Type B pancreatic cell (in vitro differentiated cells): Measurements from ENCODE around the gene NCK2. TPM values are rescaled to one million over a fixed set of nuclear protein-coding genes. Genes with fewer than 3 reads are reported as not detected.

ENCODE experiments used
- DNase-seq: peaks from one replicate; pipeline ENCODE4 v3.0.0; 2021; ENCODE audit warnings: mixed read lengths; ENCODE audit not compliant: unreplicated experiment; ENCODE audit errors: extremely low spot score
- H3K27ac Mint-ChIP-seq: 2 replicates; pipeline ENCODE4 v1.8.0; 2021; ENCODE audit warnings: mild to moderate bottlenecking, mixed read lengths
- H3K27me3 Mint-ChIP-seq: 2 replicates; pipeline ENCODE4 v1.8.0; 2021; ENCODE audit warnings: mixed read lengths
- H3K36me3 Mint-ChIP-seq: 2 replicates; pipeline ENCODE4 v1.8.0; 2021; ENCODE audit warnings: mixed read lengths
- H3K4me1 Mint-ChIP-seq: one replicate; pipeline ENCODE4 v1.8.0; 2021; ENCODE audit warnings: mixed read lengths; ENCODE audit not compliant: unreplicated experiment
- H3K4me3 Mint-ChIP-seq: 2 replicates; pipeline ENCODE4 v1.8.0; 2021; ENCODE audit warnings: mild to moderate bottlenecking, mixed read lengths
- H3K9me3 Mint-ChIP-seq: 2 replicates; pipeline ENCODE4 v1.8.0; 2021; ENCODE audit warnings: mixed read lengths
- total RNA-seq: library from RNA; stranded (reverse); gene quantifications from 2 replicates; pipeline ENCODE4 v1.2.1, GENCODE V29; 2021; ENCODE audit warnings: low replicate concordance
- TF ChIP-seq, protein P1 (sequence below): fragments of 200-600 bp; sonication (generic); conservative IDR thresholded peaks from 2 replicates; pipeline ENCODE4 v1.5.0; 2021; ENCODE audit warnings: antibody characterized with exemption, mild to moderate bottlenecking

NCK2 gene
- total RNA-seq, 1 donor from 2014 or later, result 86.4 TPM

DNA sequence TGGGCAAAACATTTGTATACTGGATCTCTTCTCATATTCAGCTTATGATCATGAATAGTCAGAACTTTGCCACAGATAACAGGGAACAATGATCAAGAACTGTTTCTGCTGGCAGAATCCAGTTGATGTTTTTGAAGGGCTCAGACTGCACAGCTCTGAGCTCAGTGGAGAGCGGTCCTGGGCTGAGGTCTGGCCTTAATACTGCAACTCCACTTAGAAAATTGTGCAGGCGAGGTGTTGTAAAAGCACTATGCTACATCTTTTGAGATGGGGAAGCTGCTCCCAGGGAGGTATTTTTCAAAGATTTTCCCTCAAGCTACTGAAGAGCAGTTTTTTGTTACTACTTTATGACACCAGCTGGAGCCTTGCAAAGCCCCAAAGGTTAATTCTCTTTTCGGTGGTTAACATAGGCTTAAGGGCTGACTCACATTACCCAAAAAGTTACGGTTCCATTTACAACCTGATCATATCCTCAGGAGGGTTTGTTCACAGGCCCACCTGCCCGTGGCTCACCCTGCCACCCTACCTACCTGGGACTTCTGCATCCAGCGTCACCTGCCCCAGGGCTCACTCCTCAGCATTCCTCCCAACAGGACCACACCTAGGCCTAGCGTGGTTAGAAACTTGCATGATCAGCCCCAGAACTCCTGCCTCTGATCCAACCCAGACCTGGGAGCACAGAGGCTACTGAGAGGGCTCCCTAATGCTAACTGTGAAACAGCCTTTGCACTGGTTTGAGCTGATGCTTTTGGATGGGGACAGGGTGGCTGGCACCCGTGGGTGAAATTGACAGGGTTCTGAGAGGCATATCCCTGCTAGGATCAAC lies 114.4 kb downstream of the NCK2 start:
- no peaks in the 10 kb centered on the region for H3K27me3 Mint-ChIP-seq
- H3K36me3 Mint-ChIP-seq, result peaks cover 34% of the 10 kb centered on the region
- H3K27ac Mint-ChIP-seq, result peak overlapping the region; percentile 91

DNA sequence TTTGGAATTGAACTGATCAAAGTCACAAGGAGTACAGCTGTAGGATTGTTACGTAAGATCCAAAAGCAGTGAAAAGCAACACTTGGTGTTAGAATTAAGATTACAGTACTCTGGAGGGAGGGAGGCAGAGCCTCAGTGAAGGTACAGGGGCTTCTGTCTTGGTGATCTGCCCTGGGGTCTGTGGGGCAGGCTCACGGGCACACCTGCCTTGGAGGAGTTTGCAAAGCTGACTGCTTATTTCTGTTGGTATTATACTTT lies 114.9 kb downstream of the NCK2 start:
- TF ChIP-seq, protein P1, sequence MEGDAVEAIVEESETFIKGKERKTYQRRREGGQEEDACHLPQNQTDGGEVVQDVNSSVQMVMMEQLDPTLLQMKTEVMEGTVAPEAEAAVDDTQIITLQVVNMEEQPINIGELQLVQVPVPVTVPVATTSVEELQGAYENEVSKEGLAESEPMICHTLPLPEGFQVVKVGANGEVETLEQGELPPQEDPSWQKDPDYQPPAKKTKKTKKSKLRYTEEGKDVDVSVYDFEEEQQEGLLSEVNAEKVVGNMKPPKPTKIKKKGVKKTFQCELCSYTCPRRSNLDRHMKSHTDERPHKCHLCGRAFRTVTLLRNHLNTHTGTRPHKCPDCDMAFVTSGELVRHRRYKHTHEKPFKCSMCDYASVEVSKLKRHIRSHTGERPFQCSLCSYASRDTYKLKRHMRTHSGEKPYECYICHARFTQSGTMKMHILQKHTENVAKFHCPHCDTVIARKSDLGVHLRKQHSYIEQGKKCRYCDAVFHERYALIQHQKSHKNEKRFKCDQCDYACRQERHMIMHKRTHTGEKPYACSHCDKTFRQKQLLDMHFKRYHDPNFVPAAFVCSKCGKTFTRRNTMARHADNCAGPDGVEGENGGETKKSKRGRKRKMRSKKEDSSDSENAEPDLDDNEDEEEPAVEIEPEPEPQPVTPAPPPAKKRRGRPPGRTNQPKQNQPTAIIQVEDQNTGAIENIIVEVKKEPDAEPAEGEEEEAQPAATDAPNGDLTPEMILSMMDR, result no peak
- H3K4me3 Mint-ChIP-seq, result no peak overlapping the region
- DNase-seq, result no peak
- H3K27ac Mint-ChIP-seq, result peak overlapping the region; percentile 91
- H3K9me3 Mint-ChIP-seq, result no peaks in the 10 kb centered on the region
- H3K27me3 Mint-ChIP-seq, result no peaks in the 10 kb centered on the region
- peaks cover 44% of the 10 kb centered on the region for H3K4me1 Mint-ChIP-seq
- peaks cover 33% of the 10 kb centered on the region for H3K36me3 Mint-ChIP-seq

More for the DNA sequence above, 114.4 kb downstream of the NCK2 start:
- Mint-ChIP-seq H3K4me3 (no peak overlapping the region), H3K9me3 (no peaks in the 10 kb centered on the region), H3K4me1 (peaks cover 39% of the 10 kb centered on the region)
- no peak for DNase-seq
- TF ChIP-seq, protein P1, result no peak

DNA sequence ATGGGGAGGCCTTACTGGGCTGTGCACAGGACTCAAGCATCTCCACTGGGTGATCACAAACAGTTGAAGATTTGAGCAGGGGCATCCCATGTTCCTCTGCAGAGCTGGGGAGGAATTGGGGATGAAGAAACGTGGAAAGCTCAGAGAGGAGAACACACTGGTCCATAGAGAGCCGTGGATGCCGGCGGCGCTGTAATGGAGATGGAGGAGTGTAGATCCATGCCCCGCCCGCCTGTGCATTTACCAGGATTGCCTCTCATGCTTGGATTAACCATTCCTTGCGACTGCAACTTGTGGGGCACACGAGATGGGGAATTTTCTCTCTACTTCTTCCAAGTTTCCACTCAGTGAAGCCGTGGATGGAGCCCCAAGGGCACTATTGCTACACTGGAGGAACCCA lies 115.9 kb downstream of the NCK2 start:
- TF ChIP-seq, protein P1, result no peak
- Mint-ChIP-seq H3K4me3 (no peak overlapping the region), H3K27ac (no peak overlapping the region), H3K4me1 (peaks cover 45% of the 10 kb centered on the region), H3K9me3 (no peaks in the 10 kb centered on the region), H3K27me3 (no peaks in the 10 kb centered on the region), H3K36me3 (peaks cover 25% of the 10 kb centered on the region)
- DNase-seq, result no peak

DNA sequence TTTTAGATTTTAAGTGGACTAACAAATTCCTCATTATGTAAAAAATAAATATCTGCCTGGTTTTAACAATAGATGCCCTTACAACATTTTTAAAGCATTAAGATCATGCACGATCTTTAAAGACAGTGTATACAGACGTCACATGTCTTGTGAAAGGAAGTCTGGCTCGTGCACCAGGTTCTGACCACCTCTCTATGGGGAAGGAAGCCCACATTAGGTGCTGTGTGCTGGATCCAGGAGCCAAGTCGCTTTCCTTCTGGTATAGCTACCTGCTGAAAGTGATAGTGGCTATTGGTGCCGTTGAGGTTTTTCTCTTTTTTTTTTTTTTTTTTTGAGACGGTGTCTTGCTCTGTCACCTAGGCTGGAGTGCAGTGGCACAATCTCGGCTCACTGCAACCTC lies 116.5 kb downstream of the NCK2 start:
- peaks cover 21% of the 10 kb centered on the region for H3K36me3 Mint-ChIP-seq
- no peak for DNase-seq
- no peaks in the 10 kb centered on the region for H3K27me3 Mint-ChIP-seq
- TF ChIP-seq, protein P1, result no peak
- H3K27ac Mint-ChIP-seq, result peak overlapping the region; percentile 82
- H3K9me3 Mint-ChIP-seq, result no peaks in the 10 kb centered on the region
- no peak overlapping the region for H3K4me3 Mint-ChIP-seq
- H3K4me1 Mint-ChIP-seq, result peaks cover 44% of the 10 kb centered on the region

DNA sequence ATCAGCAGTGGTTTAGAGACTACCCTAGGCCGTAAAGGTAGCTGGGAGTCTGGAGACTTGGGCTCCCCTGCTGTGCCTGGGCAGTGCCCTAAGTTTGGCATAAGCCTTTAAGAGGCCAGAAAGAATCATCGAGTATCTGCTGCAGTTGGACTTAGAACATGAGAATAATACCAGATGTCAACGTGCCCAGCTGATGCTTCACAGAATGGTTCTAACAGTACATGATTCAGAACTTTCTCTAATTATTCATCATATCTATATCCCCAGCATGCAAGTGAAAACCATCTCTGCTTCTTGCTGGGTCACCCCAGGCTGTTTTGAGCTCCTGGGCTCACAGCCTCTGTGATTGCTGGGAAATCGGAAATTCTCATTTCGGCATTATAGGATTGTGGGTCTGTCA lies 118.1 kb downstream of the NCK2 start:
- TF ChIP-seq, protein P1, result no peak
- DNase-seq, result no peak
- Mint-ChIP-seq H3K4me1 (peaks cover 38% of the 10 kb centered on the region), H3K9me3 (no peaks in the 10 kb centered on the region), H3K4me3 (no peak overlapping the region), H3K27ac (peak overlapping the region; percentile 77), H3K27me3 (no peaks in the 10 kb centered on the region), H3K36me3 (peaks cover 10% of the 10 kb centered on the region)
